Ectodermal cell (in vitro differentiated cells): ENCODE data around the gene NOD2.

ENCODE experiments used
- H3K27ac ChIP-seq: 2 replicates; pipeline ENCODE4 v1.7.0; 2013; ENCODE audit warnings: mild to moderate bottlenecking, low read depth, low read length; ENCODE audit not compliant: insufficient read depth, poor library complexity, severe bottlenecking
- H3K27me3 ChIP-seq: 2 replicates; pipeline ENCODE4 v1.7.0; 2013; ENCODE audit warnings: mild to moderate bottlenecking, low read length; ENCODE audit not compliant: insufficient read depth, control insufficient read depth, poor library complexity, severe bottlenecking
- H3K36me3 ChIP-seq: one replicate; pipeline ENCODE4 v1.7.0; 2013; ENCODE audit warnings: low read length; ENCODE audit not compliant: control insufficient read depth, insufficient read depth
- H3K4me1 ChIP-seq: one replicate; pipeline ENCODE4 v1.7.0; 2013; ENCODE audit warnings: low read length; ENCODE audit not compliant: control insufficient read depth, insufficient read depth
- H3K4me3 ChIP-seq: 2 replicates; pipeline ENCODE4 v1.7.0; 2013; ENCODE audit warnings: low read depth, low read length, control low read depth; ENCODE audit not compliant: insufficient read depth
- H3K9me3 ChIP-seq: 2 replicates; pipeline ENCODE4 v1.7.0; 2013; ENCODE audit warnings: mild to moderate bottlenecking, low read length, moderate library complexity; ENCODE audit not compliant: control insufficient read depth
- WGBS, 2 experiments: methylation state at CpG; one replicate each; pipeline ENCODE4 v1.1.7; 2013; ENCODE audit warnings: missing lambda C conversion rate in 2 of 2; 5-methylcytosine and 5-hydroxymethylcytosine counted together

NOD2 gene

GRCh38 chr16:50741781-50742575 lies 48.6 kb downstream of the NOD2 start, which contains the start of gene CYLD:
TSS of gene CYLD (plus strand) at chr16:50742086. CDS start at chr16:50749699, 7,613 bp downstream.
- no peak within 1 kb of the TSS for H3K27ac ChIP-seq
- WGBS, 2 experiments, result 0% methylated on average over 93 of the region's 93 CpGs
- no peaks in the 10 kb centered on the region for H3K36me3 ChIP-seq
- peaks cover 5% of the 10 kb centered on the region for H3K4me1 ChIP-seq
- no peaks in the 10 kb centered on the region for H3K9me3 ChIP-seq
- no peaks in the 10 kb centered on the region for H3K27me3 ChIP-seq
- peak within 1 kb of the TSS; percentile 70 for H3K4me3 ChIP-seq

- Histone ChIP-seq H3K4me3 (peak overlapping the region; percentile 70), H3K4me1 (peaks cover 5% of the 10 kb centered on the region), H3K36me3 (no peaks in the 10 kb centered on the region), H3K9me3 (no peaks in the 10 kb centered on the region), H3K27me3 (no peaks in the 10 kb centered on the region), H3K27ac (no peak overlapping the region)
- 2 to 3% methylated on average over 24 to 27 of the region's 28 CpGs for WGBS, 2 experiments
Observed at GRCh38 chr16:50742576-50743200, 49.3 kb downstream of the NOD2 start.

GRCh38 chr16:50743581-50744225 lies 50.3 kb downstream of the NOD2 start:
- Histone ChIP-seq H3K27me3 (no peaks in the 10 kb centered on the region), H3K27ac (no peak overlapping the region), H3K9me3 (no peaks in the 10 kb centered on the region), H3K4me3 (no peak overlapping the region), H3K36me3 (no peaks in the 10 kb centered on the region), H3K4me1 (peaks cover 5% of the 10 kb centered on the region)
- 76 to 94% methylated on average over 1 to 3 of the region's 3 CpGs for WGBS, 2 experiments

GRCh38 chr16:50744881-50745280 lies 51.5 kb downstream of the NOD2 start:
- 61 to 84% methylated on average over 2 to 3 of the region's 3 CpGs for WGBS, 2 experiments
- Histone ChIP-seq H3K4me1 (peaks cover 5% of the 10 kb centered on the region), H3K9me3 (no peaks in the 10 kb centered on the region), H3K4me3 (no peak overlapping the region), H3K27me3 (no peaks in the 10 kb centered on the region), H3K36me3 (no peaks in the 10 kb centered on the region), H3K27ac (no peak overlapping the region)

- H3K4me3 ChIP-seq, result no peak overlapping the region
- peaks cover 5% of the 10 kb centered on the region for H3K4me1 ChIP-seq
- no peak overlapping the region for H3K27ac ChIP-seq
- H3K9me3 ChIP-seq, result no peaks in the 10 kb centered on the region
- H3K36me3 ChIP-seq, result no peaks in the 10 kb centered on the region
- H3K27me3 ChIP-seq, result no peaks in the 10 kb centered on the region
- 93 to 95% methylated on average over 4 of the region's 4 CpGs for WGBS, 2 experiments
Observed at GRCh38 chr16:50745940-50746339, 52.5 kb downstream of the NOD2 start.

GRCh38 chr16:50747207-50747956 lies 54.0 kb downstream of the NOD2 start:
- H3K9me3 ChIP-seq, result no peaks in the 10 kb centered on the region
- peaks cover 5% of the 10 kb centered on the region for H3K4me1 ChIP-seq
- 90 to 94% methylated on average over 6 to 7 of the region's 7 CpGs for WGBS, 2 experiments
- no peaks in the 10 kb centered on the region for H3K27me3 ChIP-seq
- H3K36me3 ChIP-seq, result no peaks in the 10 kb centered on the region
- H3K27ac ChIP-seq, result no peak overlapping the region
- H3K4me3 ChIP-seq, result no peak overlapping the region

- Histone ChIP-seq H3K4me3 (no peak overlapping the region), H3K27ac (no peak overlapping the region), H3K4me1 (no peaks in the 10 kb centered on the region), H3K36me3 (no peaks in the 10 kb centered on the region), H3K27me3 (no peaks in the 10 kb centered on the region), H3K9me3 (no peaks in the 10 kb centered on the region)
- WGBS, 2 experiments, result 93 to 99% methylated on average over 5 to 6 of the region's 6 CpGs
Observed at GRCh38 chr16:50751528-50751927, 58.1 kb downstream of the NOD2 start.

- no peaks in the 10 kb centered on the region for H3K9me3 ChIP-seq
- H3K4me3 ChIP-seq, result no peak overlapping the region
- no peaks in the 10 kb centered on the region for H3K27me3 ChIP-seq
- H3K4me1 ChIP-seq, result no peaks in the 10 kb centered on the region
- 87 to 95% methylated on average over 3 to 4 of the region's 4 CpGs for WGBS, 2 experiments
- no peak overlapping the region for H3K27ac ChIP-seq
- H3K36me3 ChIP-seq, result no peaks in the 10 kb centered on the region
Observed at GRCh38 chr16:50752471-50753235, 59.2 kb downstream of the NOD2 start.

GRCh38 chr16:50756473-50756872 lies 63.1 kb downstream of the NOD2 start:
- no peaks in the 10 kb centered on the region for H3K27me3 ChIP-seq
- WGBS, 2 experiments, result 86 to 94% methylated on average over 3 of the region's 3 CpGs
- no peaks in the 10 kb centered on the region for H3K9me3 ChIP-seq
- no peaks in the 10 kb centered on the region for H3K4me1 ChIP-seq
- no peak overlapping the region for H3K4me3 ChIP-seq
- H3K36me3 ChIP-seq, result no peaks in the 10 kb centered on the region
- H3K27ac ChIP-seq, result no peak overlapping the region
